ENCODE results near the gene C10orf67.

- no peak for TF ChIP-seq TAF1 (IDR thresholded peaks at IDR 0.05; ENCODE audit: low read depth)
- no peak for TF ChIP-seq CEBPB (IDR thresholded peaks at IDR 0.05)
- no peak for TF ChIP-seq TEAD4 (IDR thresholded peaks at IDR 0.05)
- no peak for TF ChIP-seq EGR1 (IDR thresholded peaks at IDR 0.05)
- no peak for TF ChIP-seq REST (IDR thresholded peaks at IDR 0.05; ENCODE audit: low read depth)
- no peak for TF ChIP-seq NFIC (IDR thresholded peaks at IDR 0.05)
- TF ChIP-seq EP300 (IDR thresholded peaks at IDR 0.05; ENCODE audit: borderline replicate concordance): no peak
- TF ChIP-seq MAX (IDR thresholded peaks at IDR 0.05): no peak
Observed at GRCh38 chr10:23319835-23320234, 24.8 kb downstream of the C10orf67 start.

Measured in Ishikawa (cell line).